ENCODE data around the gene TMEM178B.

Gene TMEM178B

GRCh38 chr7:141221007-141221612 is 147.2 kb downstream of the TMEM178B start:
- no peak for DNase-seq (ENCODE audit: low read depth, low spot score)

GRCh38 chr7:141225916-141226618 is 152.2 kb downstream of the TMEM178B start:
- no peak for DNase-seq (ENCODE audit: low read depth, low spot score)

DNA sequence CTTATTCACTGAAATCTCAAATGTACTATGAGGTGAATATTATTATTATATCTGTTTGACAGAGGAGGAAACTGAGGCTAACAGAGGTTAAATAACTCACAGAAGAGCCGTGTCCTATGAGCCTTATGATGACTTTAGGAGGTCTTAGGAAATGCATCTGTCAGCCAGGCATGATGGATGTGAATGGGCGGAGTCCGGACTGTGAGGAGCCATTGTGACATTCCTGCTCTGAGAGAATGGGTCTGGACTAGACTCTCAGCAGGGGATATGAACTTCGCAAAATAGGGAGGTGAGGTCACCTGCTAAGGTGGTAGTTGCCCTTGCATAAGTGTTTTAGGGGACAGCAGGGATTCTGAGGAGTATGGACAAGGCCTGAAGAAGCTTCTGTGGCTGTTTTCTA is 153.6 kb downstream of the TMEM178B start:
- DNase-seq (ENCODE audit: low read depth, low spot score), result no peak

DNA sequence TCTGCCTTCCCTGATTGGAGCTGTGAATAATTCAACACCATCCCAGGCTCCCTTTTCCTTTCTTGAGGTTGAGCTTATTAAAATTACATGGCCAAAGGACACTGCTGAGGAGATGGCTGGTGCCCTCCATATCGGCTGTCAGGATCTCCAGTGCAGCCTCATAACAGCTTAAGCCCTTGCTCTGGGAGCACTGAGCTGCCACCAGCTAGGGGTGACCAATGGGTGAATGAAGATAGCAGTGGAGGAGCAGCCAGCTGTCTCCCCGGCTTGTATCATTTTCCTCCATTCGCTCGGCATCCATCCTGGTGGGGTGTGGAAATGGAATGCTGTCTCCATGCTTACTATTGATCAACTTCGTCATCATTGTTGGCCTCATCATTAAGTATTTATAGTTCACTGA is 154.6 kb downstream of the TMEM178B start:
- DNase-seq (ENCODE audit: low read depth, low spot score), result no peak

DNA sequence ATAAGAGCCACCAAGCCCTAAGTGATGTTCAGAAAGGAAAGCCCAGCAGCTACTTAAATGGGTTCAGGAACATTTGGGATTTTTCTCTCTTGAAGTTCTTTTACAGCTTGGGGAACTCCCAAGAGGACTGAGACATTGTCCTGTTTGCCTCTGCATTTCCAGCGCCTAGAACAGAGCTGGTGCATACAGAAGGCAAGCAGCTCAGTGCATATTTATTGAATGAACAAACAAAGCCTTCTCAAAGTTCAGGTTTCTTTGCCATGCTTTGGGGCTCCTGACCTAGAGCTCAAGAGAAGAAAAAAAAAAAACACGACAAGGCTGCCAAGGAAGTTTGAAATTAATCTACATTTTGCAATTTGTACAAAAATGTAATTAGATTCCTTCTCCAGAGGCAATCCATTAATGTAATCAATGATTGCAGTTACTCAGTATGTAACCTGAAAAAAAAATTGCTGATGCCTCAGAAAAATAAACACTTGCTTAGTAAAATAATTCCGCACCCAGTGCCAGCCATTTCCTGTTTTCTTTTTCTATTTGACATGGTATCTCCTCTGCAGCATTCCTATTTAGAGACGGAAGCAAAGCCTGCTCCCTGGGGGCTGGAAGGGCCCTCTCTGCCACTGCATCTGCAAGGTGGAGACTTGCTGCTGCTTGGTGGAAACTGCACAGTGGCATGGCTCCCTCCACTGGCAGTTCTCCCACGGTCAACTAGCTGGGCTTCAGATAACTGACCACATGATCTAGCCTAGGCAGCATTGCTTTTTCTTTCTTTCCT is 157.3 kb downstream of the TMEM178B start:
- no peak for DNase-seq (ENCODE audit: low read depth, low spot score)

DNA sequence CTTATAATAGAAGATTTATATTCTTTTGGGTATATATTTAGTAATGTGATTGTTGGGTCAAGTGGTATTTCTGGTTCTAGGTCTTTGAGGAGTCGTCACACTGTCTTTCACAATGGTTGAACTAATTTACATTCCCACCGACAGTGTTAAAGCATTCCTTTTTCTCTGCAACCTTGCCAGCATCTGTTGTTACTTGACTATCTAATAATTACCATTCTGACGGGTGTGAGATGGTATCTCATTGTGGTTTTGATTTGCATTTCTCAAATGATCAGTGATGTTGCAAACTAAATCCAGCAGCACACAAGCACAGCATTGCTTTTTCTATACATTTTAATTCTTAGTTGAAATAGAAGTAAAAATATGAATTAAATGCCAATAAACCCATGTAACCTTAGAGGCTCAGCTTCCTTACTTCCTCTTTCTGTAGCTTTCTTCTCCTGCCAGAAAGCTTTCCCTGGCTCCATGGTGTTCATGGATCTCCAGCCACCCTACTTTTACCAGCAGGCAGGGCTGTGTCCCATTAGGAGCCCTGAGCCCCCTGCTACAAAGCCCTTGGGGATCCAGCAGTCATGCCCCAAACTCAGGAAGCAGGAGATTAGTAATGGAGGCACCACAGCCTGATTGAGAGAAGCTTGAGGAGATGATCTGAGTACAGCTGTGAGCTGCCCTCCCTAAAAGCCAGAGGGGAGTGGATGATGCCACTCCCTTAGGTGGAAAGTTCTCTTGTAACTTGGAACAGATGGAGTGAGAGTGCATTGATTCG is 158.6 kb downstream of the TMEM178B start:
- no peak for DNase-seq (ENCODE audit: low read depth, low spot score)

- no peak for DNase-seq (ENCODE audit: low read depth, low spot score)
Measured at GRCh38 chr7:141234335-141235105, 160.7 kb downstream of the TMEM178B start.

DNA sequence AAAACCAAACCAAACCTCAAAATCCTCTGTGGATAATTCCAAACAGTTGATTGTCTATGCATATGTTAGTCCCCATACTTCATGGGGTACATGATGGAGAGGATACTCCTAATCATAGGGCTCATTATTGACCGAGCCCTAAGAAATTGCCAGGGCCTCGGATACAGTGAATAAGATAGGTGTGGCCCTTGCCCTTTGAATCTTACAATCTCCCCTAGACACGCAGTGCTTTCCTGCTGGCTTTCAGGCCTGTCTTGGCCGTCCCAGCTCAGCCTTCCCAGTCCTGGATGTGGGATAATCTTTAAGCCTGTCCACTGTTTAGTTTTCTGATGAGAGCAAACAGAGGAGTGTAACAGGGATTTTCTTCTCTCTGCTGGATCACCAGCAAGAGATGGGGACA is 161.8 kb downstream of the TMEM178B start:
- DNase-seq (ENCODE audit: low read depth, low spot score), result no peak

- no peak for DNase-seq (ENCODE audit: low read depth, low spot score)
Measured at GRCh38 chr7:141238596-141239243, 164.9 kb downstream of the TMEM178B start.

- no peak for DNase-seq (ENCODE audit: low read depth, low spot score)
Measured at GRCh38 chr7:141239661-141240060, 165.8 kb downstream of the TMEM178B start.

GRCh38 chr7:141242568-141242967 is 168.7 kb downstream of the TMEM178B start:
- DNase-seq (ENCODE audit: low read depth, low spot score), result no peak

GRCh38 chr7:141243368-141243767 is 169.5 kb downstream of the TMEM178B start:
- no peak for DNase-seq (ENCODE audit: low read depth, low spot score)

GRCh38 chr7:141244435-141244834 is 170.6 kb downstream of the TMEM178B start:
- DNase-seq (ENCODE audit: low read depth, low spot score), result no peak

DNA sequence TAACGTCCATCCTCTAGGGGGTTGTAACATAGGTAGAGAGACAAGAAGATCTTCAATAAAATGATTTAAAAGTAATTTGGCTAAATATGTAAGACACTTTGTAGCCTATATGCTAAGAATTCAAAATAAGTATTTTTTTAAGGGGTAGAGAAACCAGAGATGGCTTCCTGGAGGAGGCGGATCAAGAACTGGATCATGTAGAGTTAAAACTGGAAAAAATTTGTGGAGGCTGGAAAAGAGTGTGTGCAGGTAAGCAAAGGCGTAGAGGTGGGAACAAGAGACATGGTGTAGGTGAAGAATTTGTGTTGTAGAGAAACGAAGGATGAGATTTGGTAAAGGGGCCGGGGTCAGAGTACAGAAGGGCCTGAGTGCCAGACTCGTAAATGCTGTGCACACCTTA is 172.6 kb downstream of the TMEM178B start:
- DNase-seq (ENCODE audit: low read depth, low spot score), result no peak

DNA sequence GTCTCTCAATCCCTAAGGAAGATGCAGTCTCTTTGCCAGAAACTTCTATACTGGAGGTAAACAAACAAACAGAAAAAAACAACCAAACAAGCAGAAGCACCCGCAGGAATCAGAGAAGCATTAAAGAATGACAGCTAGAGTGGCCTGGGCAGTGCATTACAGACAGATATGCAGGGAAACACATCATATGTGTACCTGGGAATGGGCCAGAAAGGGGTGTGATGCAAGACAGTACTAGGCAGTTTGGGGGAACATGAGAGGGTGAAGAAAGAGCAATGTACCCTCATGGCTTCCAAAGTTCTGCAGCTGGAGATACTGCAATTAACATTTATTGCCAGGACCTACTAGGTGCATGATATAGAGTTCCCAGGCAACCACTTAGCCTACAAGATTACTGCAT is 177.3 kb downstream of the TMEM178B start:
- DNase-seq (ENCODE audit: low read depth, low spot score), result no peak

- no peak for DNase-seq (ENCODE audit: low read depth, low spot score)
Measured at GRCh38 chr7:141251957-141252356, 178.1 kb downstream of the TMEM178B start.

DNA sequence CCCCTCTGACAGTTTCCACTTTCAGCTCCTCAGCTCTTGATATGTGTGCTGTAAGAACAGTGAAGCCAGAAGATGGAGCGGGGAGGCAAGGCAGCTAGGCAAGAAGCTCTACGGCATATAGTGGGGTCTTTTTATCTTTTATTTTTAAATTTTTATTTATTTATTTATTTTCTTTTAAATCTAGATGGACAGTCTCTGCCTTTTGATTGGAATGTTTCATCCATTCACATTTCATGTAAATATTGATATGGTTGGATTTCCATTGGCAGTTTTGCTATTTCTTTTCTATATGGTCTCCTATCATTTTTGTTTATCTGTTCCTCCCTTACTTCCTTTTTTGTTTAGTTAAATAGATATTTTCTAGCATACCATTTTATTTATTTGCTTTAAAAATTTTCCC is 183.7 kb downstream of the TMEM178B start:
- no peak for DNase-seq (ENCODE audit: low read depth, low spot score)

DNA sequence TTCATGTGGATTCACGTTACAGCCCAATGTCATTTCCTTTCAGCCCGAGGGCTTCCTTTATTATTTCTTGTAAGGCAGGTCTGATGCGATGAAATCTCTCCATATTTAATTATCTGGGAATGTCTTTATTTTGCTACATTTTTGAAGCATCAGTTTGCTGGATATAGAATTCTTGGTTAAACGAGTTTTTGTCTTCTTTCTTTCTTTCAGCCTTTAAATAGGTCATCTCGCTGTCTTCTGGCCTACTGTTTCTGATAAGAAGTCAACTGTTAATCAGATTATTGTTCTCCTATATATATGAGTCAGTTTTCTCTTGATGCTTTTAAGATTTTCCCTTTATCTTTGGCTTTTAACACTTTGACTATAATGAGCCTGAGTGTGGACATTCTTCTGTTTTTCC is 184.7 kb downstream of the TMEM178B start:
- no peak for DNase-seq (ENCODE audit: low read depth, low spot score)

GRCh38 chr7:141262101-141263090 is 188.5 kb downstream of the TMEM178B start:
- DNase-seq (ENCODE audit: low read depth, low spot score), result no peak

GRCh38 chr7:141263508-141263907 is 189.6 kb downstream of the TMEM178B start:
- DNase-seq (ENCODE audit: low read depth, low spot score), result no peak
